AG09309 (cell line): ENCODE measurements around the gene ZDHHC7.
"Not testable (repeated sequence)": the region's sequence is repeated elsewhere in the genome, so short reads cannot be mapped to it uniquely, and the experiment has no call there.

Experiments
- DNase-seq: peaks from one replicate; pipeline ENCODE4 v3.0.0-alpha.2; 2010; ENCODE audit warnings: low read depth
- H3K4me3 ChIP-seq: 2 replicates; pipeline ENCODE4 v1.5.1; 2011; ENCODE audit warnings: mild to moderate bottlenecking, low read depth, low read length, moderate library complexity; ENCODE audit not compliant: control insufficient read depth
- CTCF ChIP-seq: IDR thresholded peaks from 2 replicates; pipeline ENCODE4 v1.5.1; 2011; ENCODE audit warnings: mild to moderate bottlenecking, low read depth, low read length, inconsistent platforms; ENCODE audit not compliant: insufficient read depth, control insufficient read depth; ENCODE audit errors: missing control alignments

ZDHHC7 gene

GRCh38 chr16:84941921-84942320, 69.4 kb downstream of the ZDHHC7 start:
- no peak for DNase-seq
- no peak overlapping the region for H3K4me3 ChIP-seq
- TF ChIP-seq CTCF = no peak

- TF ChIP-seq CTCF = peak; percentile 22
- peak; percentile 21 for DNase-seq
- H3K4me3 ChIP-seq = no peak overlapping the region
Observed at GRCh38 chr16:84940670-84941551, 70.4 kb downstream of the ZDHHC7 start.

GRCh38 chr16:84938616-84939015, 72.7 kb downstream of the ZDHHC7 start:
- not testable (repeated sequence) for H3K4me3 ChIP-seq

DNA sequence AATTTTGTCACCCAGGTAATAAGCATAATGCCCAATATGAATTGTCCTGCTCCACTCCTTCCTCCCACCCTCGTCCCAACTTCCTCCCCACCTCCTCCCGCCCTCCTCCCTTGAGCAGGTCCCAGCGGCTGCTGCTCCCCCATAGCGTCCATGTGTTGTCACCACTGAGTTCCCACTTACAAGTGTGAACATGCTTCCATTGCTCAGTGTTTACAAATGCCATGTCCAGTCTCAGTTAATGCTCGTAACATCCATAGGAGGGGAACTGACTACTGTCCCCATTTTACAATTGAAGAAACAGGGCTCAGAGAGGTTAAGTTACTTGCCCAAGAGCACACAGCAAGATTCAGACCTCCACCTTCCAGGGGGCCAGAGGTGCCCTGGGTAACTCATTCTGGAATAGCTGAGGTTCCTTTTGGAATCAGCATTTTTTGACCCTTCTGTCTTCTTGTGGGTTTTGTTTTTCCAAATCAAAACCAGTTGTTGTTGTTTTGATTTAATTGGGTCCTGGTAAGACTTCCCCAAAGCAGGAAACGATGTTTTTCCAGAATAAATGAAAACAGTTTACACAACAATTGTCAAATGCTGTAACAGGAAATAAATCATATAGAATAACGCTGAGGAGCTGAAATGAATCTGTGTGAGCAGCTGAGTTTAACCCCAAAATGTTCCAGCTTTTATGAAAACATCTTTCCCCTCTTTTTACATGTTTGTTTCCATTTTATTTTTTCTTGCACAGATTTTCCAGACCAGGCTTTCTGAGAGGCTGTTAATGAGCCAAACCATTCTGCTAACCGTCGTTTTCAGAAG, 73.9 kb downstream of the ZDHHC7 start:
- TF ChIP-seq CTCF = no peak
- DNase-seq = no peak
- no peak overlapping the region for H3K4me3 ChIP-seq

More at GRCh38 chr16:84938616-84939015, 72.7 kb downstream of the ZDHHC7 start:
- not testable (repeated sequence) for DNase-seq

DNA sequence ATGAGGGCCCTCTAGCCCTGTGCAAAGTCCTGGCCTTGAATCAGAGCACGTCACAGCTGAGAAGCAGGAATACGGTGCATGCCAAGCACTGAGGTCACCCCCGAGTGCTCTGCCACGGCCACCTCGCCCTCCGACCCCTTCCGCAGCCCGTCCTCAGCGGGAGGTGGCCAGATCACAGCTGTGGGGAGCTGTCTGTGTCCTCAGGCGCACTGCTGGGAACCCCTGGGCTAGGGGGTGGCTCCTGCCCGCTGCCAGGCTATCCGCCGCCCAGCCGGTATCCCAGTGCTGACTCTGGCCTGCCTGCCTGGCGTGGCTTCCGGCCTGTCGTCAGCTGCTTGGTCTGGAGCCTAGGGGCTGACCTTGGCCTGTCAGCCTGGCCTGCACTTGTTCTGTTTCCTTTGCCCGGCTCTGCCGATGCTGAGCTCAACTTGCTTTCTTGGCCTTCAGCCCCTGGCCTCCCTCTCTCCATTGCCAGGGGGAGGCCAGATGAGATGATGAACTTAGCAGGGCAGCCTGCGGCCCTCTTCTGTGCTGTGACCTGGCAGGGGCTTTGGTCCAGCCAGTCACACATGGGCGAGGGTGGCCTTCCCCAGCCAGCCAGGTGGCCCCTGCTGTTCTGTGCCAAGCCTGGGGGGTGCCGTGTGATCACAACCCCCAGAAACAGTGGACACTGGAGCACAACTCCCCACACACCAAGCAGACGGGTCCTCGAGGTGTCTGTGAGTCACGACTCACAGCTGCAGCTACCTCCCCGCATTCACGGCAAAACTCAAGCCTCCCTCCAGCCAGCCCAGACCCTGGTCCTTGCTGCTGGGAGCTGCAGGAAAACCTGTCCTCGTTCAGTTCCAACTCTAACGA, 77.3 kb downstream of the ZDHHC7 start:
- DNase-seq = no peak
- no peak overlapping the region for H3K4me3 ChIP-seq
- no peak for TF ChIP-seq CTCF

- DNase-seq = no peak
- no peak for TF ChIP-seq CTCF
- H3K4me3 ChIP-seq = no peak overlapping the region
Observed at GRCh38 chr16:84932681-84933080, 78.7 kb downstream of the ZDHHC7 start.
